ENCODE data around the gene PCDH11Y. TPM values are rescaled to one million over a fixed set of nuclear protein-coding genes. Genes with fewer than 3 reads are reported as not detected.

Gene PCDH11Y, protein sequence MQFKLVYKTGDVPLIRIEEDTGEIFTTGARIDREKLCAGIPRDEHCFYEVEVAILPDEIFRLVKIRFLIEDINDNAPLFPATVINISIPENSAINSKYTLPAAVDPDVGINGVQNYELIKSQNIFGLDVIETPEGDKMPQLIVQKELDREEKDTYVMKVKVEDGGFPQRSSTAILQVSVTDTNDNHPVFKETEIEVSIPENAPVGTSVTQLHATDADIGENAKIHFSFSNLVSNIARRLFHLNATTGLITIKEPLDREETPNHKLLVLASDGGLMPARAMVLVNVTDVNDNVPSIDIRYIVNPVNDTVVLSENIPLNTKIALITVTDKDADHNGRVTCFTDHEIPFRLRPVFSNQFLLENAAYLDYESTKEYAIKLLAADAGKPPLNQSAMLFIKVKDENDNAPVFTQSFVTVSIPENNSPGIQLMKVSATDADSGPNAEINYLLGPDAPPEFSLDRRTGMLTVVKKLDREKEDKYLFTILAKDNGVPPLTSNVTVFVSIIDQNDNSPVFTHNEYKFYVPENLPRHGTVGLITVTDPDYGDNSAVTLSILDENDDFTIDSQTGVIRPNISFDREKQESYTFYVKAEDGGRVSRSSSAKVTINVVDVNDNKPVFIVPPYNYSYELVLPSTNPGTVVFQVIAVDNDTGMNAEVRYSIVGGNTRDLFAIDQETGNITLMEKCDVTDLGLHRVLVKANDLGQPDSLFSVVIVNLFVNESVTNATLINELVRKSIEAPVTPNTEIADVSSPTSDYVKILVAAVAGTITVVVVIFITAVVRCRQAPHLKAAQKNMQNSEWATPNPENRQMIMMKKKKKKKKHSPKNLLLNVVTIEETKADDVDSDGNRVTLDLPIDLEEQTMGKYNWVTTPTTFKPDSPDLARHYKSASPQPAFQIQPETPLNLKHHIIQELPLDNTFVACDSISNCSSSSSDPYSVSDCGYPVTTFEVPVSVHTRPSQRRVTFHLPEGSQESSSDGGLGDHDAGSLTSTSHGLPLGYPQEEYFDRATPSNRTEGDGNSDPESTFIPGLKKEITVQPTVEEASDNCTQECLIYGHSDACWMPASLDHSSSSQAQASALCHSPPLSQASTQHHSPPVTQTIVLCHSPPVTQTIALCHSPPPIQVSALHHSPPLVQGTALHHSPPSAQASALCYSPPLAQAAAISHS (N-terminal part only)
- 1.2 TPM for total RNA-seq

DNA sequence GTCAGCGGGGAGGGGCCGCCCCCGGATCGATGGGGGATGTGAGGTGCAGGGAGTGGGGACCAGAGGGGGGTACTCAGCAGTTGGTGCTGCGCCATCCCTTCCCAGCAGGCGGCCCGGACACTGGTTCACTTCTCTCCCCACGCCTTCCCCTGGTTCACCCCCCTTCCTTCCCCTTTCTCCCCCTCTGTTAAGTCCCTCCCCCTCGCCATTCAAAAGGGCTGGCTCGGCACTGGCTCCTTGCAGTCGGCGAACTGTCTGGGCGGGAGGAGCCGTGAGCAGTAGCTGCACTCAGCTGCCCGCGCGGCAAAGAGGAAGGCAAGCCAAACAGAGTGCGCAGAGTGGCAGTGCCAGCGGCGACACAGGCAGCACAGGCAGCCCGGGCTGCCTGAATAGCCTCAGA is at the start of gene PCDH11Y:
Gene PCDH11Y, plus strand, starts transcription at position 240 of the 400 bp plus-strand sequence. CDS start 56,804 bp downstream, outside the sequence.

